Activated CD4-positive, alpha-beta memory T cell treated with anti-CD3 and anti-CD28 coated beads for 36 hours (primary cell): ENCODE measurements around the gene RAVER1. TPM values are rescaled to one million over a fixed set of nuclear protein-coding genes. Genes with fewer than 3 reads are reported as not detected.

Experiments
- CTCF ChIA-PET: fragments of 350-600 bp; sonication (Branson Sonifier 250); formaldehyde crosslinking; loops from one replicate; lab custom pipeline; 2021; ENCODE audit warnings: antibody characterized with exemption, inconsistent platforms; lab: Charles Lee
- POLR2A ChIA-PET: fragments of 350-600 bp; sonication (Branson Sonifier 250); formaldehyde crosslinking; loops from one replicate; lab custom pipeline; 2021; ENCODE audit warnings: antibody characterized with exemption; lab: Charles Lee
- DNase-seq: peaks from one replicate; pipeline ENCODE4 v3.0.0-alpha.2; 2020
- H3K27ac Mint-ChIP-seq: one replicate; pipeline ENCODE4 v1.8.0; 2021; ENCODE audit warnings: mixed read lengths
- H3K27me3 Mint-ChIP-seq: one replicate; pipeline ENCODE4 v1.8.0; 2021; ENCODE audit warnings: mixed read lengths
- H3K36me3 Mint-ChIP-seq: one replicate; pipeline ENCODE4 v1.8.0; 2021; ENCODE audit warnings: mixed read lengths
- H3K4me1 Mint-ChIP-seq: one replicate; pipeline ENCODE4 v1.8.0; 2021; ENCODE audit warnings: low read depth, mixed read lengths
- H3K4me3 Mint-ChIP-seq: one replicate; pipeline ENCODE4 v1.8.0; 2021; ENCODE audit warnings: mild to moderate bottlenecking, mixed read lengths
- H3K9me3 Mint-ChIP-seq: one replicate; pipeline ENCODE4 v1.8.0; 2021; ENCODE audit warnings: mixed read lengths
- intact Hi-C: fragments of 100-400 bp; cut with micrococcal nuclease; formaldehyde crosslinking; loops from one replicate; pipeline ENCODE4 v1.15.1; 2023
- total RNA-seq, 2 experiments: library from RNA; stranded (reverse); gene quantifications; one replicate each; pipeline ENCODE4 v1.2.3, GENCODE V29; 2021

Gene RAVER1
- total RNA-seq, 2 experiments from 2014 or later = 81.5 to 85.0 TPM

DNA sequence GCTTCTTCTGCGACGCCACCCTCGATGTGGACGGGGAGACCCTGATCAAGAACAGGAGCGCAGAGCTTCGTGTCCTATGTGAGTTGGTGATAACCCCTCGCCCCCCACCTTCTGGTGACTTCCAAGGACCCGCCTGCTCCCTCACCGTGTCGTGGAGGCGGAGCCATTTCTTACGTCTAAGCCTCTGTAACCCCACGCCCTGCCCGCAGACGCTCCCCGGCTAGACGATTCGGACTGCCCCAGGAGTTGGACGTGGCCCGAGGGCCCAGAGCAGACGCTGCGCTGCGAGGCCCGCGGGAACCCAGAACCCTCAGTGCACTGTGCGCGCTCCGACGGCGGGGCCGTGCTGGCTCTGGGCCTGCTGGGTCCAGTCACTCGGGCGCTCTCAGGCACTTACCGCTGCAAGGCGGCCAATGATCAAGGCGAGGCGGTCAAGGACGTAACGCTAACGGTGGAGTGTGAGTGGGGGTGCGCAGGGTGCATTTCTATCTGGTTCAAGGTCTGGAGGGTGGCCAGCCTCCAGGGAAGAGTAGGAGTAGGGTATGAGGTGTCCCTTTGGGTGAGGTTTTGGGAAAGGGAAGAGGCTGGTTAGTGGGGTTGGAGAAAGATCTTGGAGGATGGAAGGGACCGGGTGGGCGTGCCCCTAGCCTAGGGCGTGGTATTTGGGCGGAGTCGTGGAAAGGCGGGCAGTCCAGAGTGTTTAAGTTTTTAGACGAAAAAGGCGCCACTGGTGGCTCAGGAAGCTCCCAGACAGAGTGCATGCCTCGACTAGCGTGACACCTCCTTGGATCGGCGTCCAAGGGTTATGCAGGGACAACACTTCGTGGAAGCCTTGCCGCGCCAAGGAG lies 40.3 kb downstream of the RAVER1 start:
- peak overlapping the region; percentile 68 for H3K4me3 Mint-ChIP-seq
- intact Hi-C loops = loop anchor here (5.0 kb wide), 1 partner anchor 274 kb away; the partner anchor contains the start of genes CDKN2D and KRI1
- H3K27ac Mint-ChIP-seq = peak overlapping the region; percentile 1
- no peak for DNase-seq
- H3K4me1 Mint-ChIP-seq = peaks cover 54% of the 10 kb centered on the region
- POLR2A ChIA-PET = interaction anchor here (1.7 kb wide), 1 partner anchor 88 kb away, joined by 6 read pairs; the partner anchor contains the start of gene TYK2
- H3K27me3 Mint-ChIP-seq = peaks cover 70% of the 10 kb centered on the region
- CTCF ChIA-PET = interaction anchor here (2.3 to 6.5 kb wide), 3 partner anchors 22 to 96 kb away, joined by 10 to 39 read pairs (median 16); partner anchors contain the start of gene ICAM1
- H3K9me3 Mint-ChIP-seq = no peaks in the 10 kb centered on the region
- peaks cover 2% of the 10 kb centered on the region for H3K36me3 Mint-ChIP-seq

DNA sequence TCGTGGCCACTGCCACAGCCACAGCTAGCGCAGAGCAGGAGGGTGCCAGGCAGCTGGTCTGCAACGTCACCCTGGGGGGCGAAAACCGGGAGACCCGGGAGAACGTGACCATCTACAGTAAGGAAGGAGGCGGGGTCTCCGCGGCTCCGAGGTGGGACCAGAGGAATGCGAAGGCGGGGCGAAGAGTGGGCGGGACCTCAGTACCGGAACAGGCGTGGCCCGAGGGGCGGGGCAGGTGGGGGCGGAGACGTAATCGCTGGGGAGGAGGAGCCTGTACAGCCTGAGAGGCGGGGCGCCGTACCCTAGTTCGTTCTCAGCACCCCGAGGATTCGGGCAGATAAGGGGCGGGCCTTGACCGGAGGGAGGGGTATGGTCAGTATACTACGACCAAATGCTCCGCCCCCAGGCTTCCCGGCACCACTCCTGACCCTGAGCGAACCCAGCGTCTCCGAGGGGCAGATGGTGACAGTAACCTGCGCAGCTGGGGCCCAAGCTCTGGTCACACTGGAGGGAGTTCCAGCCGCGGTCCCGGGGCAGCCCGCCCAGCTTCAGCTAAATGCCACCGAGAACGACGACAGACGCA lies 41.0 kb downstream of the RAVER1 start:
- DNase-seq = peak; percentile 87
- H3K27me3 Mint-ChIP-seq = peaks cover 76% of the 10 kb centered on the region
- peaks cover 2% of the 10 kb centered on the region for H3K36me3 Mint-ChIP-seq
- H3K4me1 Mint-ChIP-seq = peaks cover 61% of the 10 kb centered on the region
- H3K27ac Mint-ChIP-seq = no peak overlapping the region
- ChIA-PET POLR2A (interaction anchor here (0.9 to 1.7 kb wide), 3 partner anchors 21 to 88 kb away, joined by 3 to 7 read pairs (median 6); partner anchors contain the start of genes ICAM1 and TYK2), CTCF (interaction anchor here (0.6 to 6.5 kb wide), 7 partner anchors 22 to 136 kb away, joined by 3 to 39 read pairs (median 8); partner anchors contain the start of gene ICAM1)
- H3K9me3 Mint-ChIP-seq = no peaks in the 10 kb centered on the region
- intact Hi-C loops = loop anchor here (5.0 kb wide), 1 partner anchor 275 kb away; the partner anchor contains the start of genes CDKN2D and KRI1
- peak overlapping the region; percentile 68 for H3K4me3 Mint-ChIP-seq

DNA sequence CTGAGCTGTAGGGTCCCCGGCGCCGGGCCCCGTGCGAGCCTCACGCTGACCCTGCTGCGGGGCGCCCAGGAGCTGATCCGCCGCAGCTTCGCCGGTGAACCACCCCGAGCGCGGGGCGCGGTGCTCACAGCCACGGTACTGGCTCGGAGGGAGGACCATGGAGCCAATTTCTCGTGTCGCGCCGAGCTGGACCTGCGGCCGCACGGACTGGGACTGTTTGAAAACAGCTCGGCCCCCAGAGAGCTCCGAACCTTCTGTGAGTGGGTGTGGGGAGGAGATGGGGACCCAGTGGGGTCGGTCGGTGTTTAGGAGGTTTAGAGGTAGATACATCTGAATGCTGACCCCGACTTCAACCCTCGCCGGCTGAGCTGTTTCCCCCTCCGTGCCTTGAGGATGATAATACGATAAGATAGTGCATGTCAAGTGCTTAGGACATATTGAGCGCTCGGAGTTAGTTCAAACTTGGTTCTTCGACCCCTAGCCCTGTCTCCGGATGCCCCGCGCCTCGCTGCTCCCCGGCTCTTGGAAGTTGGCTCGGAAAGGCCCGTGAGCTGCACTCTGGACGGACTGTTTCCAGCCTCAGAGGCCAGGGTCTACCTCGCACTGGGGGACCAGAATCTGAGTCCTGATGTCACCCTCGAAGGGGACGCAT lies 41.6 kb downstream of the RAVER1 start:
- Mint-ChIP-seq H3K36me3 (peaks cover 2% of the 10 kb centered on the region), H3K27me3 (peaks cover 77% of the 10 kb centered on the region), H3K9me3 (no peaks in the 10 kb centered on the region), H3K4me1 (peaks cover 67% of the 10 kb centered on the region), H3K27ac (no peak overlapping the region), H3K4me3 (peak overlapping the region; percentile 68)
- ChIA-PET POLR2A (interaction anchor here (0.9 to 1.7 kb wide), 5 partner anchors 21 to 97 kb away, joined by 3 to 7 read pairs (median 4); partner anchors contain the start of genes ICAM1, RAVER1 and TYK2), CTCF (interaction anchor here (0.6 to 6.5 kb wide), 8 partner anchors 21 to 281 kb away, joined by 3 to 39 read pairs (median 6); partner anchors contain the start of gene ICAM1)
- intact Hi-C loops = loop anchor here (5.0 kb wide), 1 partner anchor 276 kb away; the partner anchor contains the start of genes CDKN2D and KRI1
- no peak for DNase-seq

DNA sequence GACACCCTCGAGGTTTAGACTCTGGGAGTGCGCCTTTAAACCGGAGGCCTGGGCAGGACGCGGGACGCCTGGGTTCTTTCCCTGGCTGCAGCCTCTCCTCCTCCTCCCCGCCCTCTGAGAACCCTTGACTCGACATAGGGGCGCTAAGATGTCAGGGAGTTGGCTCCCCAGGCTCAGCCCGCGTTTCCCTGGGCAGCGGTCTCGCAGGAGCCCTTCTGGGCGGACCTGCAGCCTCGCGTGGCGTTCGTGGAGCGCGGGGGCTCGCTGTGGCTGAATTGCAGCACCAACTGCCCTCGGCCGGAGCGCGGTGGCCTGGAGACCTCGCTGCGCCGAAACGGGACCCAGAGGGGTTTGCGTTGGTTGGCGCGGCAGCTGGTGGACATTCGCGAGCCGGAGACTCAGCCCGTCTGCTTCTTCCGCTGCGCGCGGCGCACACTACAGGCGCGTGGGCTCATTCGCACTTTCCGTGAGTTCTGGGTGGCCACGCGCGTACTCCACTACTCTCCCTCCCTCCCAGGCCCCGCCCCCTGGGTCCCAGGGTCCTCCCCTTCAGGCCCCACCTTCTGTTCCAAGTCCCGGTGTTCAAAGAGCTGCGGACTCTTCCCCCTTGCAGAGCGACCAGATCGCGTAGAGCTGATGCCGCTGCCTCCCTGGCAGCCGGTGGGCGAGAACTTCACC lies 42.3 kb downstream of the RAVER1 start:
- Mint-ChIP-seq H3K9me3 (no peaks in the 10 kb centered on the region), H3K27me3 (peaks cover 76% of the 10 kb centered on the region), H3K4me3 (peak overlapping the region; percentile 68), H3K4me1 (peaks cover 73% of the 10 kb centered on the region), H3K36me3 (peaks cover 6% of the 10 kb centered on the region), H3K27ac (no peak overlapping the region)
- peak; percentile 67 for DNase-seq
- intact Hi-C loops = loop anchor here (5.0 kb wide), 1 partner anchor 276 kb away; the partner anchor contains the start of genes CDKN2D and KRI1
- ChIA-PET POLR2A (interaction anchor here (0.9 to 1.7 kb wide), 5 partner anchors 20 to 97 kb away, joined by 3 to 7 read pairs (median 4); partner anchors contain the start of genes ICAM1, RAVER1 and TYK2), CTCF (interaction anchor here (0.6 to 6.5 kb wide), 6 partner anchors 20 to 282 kb away, joined by 3 to 39 read pairs (median 9); partner anchors contain the start of gene ICAM1)

- H3K27me3 Mint-ChIP-seq = peaks cover 70% of the 10 kb centered on the region
- ChIA-PET POLR2A (interaction anchor here (1.0 to 4.0 kb wide), 2 partner anchors 20 to 106 kb away, joined by 3 to 47 read pairs; partner anchors contain the start of gene ICAM1), CTCF (interaction anchor here (1.7 to 6.5 kb wide), 6 partner anchors 20 to 127 kb away, joined by 8 to 57 read pairs (median 14); partner anchors contain the start of genes CDC37 and ICAM1)
- intact Hi-C loops = loop anchor here (5.0 kb wide), 1 partner anchor 277 kb away; the partner anchor contains the start of genes CDKN2D and KRI1
- DNase-seq = peak; percentile 18
- peak overlapping the region; percentile 68 for H3K4me3 Mint-ChIP-seq
- peaks cover 12% of the 10 kb centered on the region for H3K36me3 Mint-ChIP-seq
- no peak overlapping the region for H3K27ac Mint-ChIP-seq
- H3K4me1 Mint-ChIP-seq = peaks cover 70% of the 10 kb centered on the region
- H3K9me3 Mint-ChIP-seq = no peaks in the 10 kb centered on the region
These were observed 42.9 kb downstream of the RAVER1 start for GRCh38 chr19:10290357-10290875.

DNA sequence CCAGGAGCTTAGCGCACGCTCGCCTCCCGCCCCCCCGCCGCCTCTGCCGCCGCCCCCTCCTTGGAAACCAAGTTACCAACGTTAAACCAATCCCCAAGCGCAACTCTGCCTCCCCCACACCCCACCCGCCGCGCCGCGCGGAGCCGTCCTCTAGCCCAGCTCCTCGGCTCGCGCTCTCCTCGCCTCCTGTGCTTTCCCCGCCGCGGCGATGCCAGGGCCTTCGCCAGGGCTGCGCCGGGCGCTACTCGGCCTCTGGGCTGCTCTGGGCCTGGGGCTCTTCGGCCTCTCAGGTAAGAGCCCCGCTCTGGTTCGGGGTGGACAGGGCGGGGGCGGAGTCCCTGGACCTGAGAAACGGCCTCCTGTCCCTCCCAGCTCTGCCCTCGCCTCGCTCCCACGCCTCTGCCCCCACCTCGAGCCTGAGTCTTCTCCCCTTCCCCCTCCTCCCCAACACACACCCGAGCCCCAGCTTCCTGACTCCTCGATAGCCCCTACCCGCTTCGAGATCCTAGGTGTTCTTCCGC lies 43.4 kb downstream of the RAVER1 start, which contains the start of gene ICAM5:
TSS of gene ICAM5 (plus strand) at position 117 of the 521 bp plus-strand sequence. CDS start at position 209, 92 bp downstream.
- peak within 1 kb of the TSS; percentile 68 for H3K4me3 Mint-ChIP-seq
- DNase-seq = peak; percentile 51
- H3K36me3 Mint-ChIP-seq = peaks cover 18% of the 10 kb centered on the region
- intact Hi-C loops = loop anchor here (1.0 to 5.0 kb wide), 2 partner anchors 21 to 277 kb away; partner anchors contain the start of genes CDKN2D and KRI1
- ChIA-PET CTCF (interaction anchor here (0.5 to 6.5 kb wide), 12 partner anchors 12 to 146 kb away, joined by 3 to 57 read pairs (median 5); partner anchors contain the start of genes CDC37 and ICAM1), POLR2A (interaction anchor here (0.5 to 4.0 kb wide), 4 partner anchors 19 to 167 kb away, joined by 3 to 47 read pairs (median 5); partner anchors contain the start of gene ICAM1)
- H3K27ac Mint-ChIP-seq = peak within 1 kb of the TSS; percentile 24
- H3K27me3 Mint-ChIP-seq = peaks cover 67% of the 10 kb centered on the region
- H3K4me1 Mint-ChIP-seq = peaks cover 74% of the 10 kb centered on the region
- no peaks in the 10 kb centered on the region for H3K9me3 Mint-ChIP-seq

GRCh38 chr19:10289167-10289835 lies 44.0 kb downstream of the RAVER1 start:
- DNase-seq = peak; percentile 77
- H3K27ac Mint-ChIP-seq = peak overlapping the region; percentile 24
- H3K36me3 Mint-ChIP-seq = peaks cover 23% of the 10 kb centered on the region
- H3K9me3 Mint-ChIP-seq = no peaks in the 10 kb centered on the region
- POLR2A ChIA-PET = interaction anchor here (0.5 to 4.0 kb wide), 4 partner anchors 19 to 167 kb away, joined by 3 to 47 read pairs (median 5); partner anchors contain the start of gene ICAM1
- intact Hi-C loops = loop anchor here (1.0 kb wide), 1 partner anchor 20 kb away; no protein-coding TSS in a partner anchor
- peak overlapping the region; percentile 68 for H3K4me3 Mint-ChIP-seq
- CTCF ChIA-PET = interaction anchor here (0.5 to 6.5 kb wide), 13 partner anchors 12 to 167 kb away, joined by 3 to 57 read pairs (median 4); partner anchors contain the start of genes CDC37 and ICAM1
- H3K27me3 Mint-ChIP-seq = peaks cover 61% of the 10 kb centered on the region
- peaks cover 71% of the 10 kb centered on the region for H3K4me1 Mint-ChIP-seq

- peaks cover 56% of the 10 kb centered on the region for H3K27me3 Mint-ChIP-seq
- H3K4me3 Mint-ChIP-seq = peak overlapping the region; percentile 68
- peaks cover 29% of the 10 kb centered on the region for H3K36me3 Mint-ChIP-seq
- peak; percentile 66 for DNase-seq
- intact Hi-C loops = loop anchor here (1.0 kb wide), 1 partner anchor 19 kb away; no protein-coding TSS in a partner anchor
- H3K27ac Mint-ChIP-seq = peak overlapping the region; percentile 24
- H3K4me1 Mint-ChIP-seq = peaks cover 68% of the 10 kb centered on the region
- no peaks in the 10 kb centered on the region for H3K9me3 Mint-ChIP-seq
- ChIA-PET POLR2A (interaction anchor here (1.5 to 4.0 kb wide), 2 partner anchors 18 to 30 kb away, joined by 5 to 47 read pairs; partner anchors contain the start of gene ICAM1), CTCF (interaction anchor here (0.6 to 6.5 kb wide), 10 partner anchors 10 to 168 kb away, joined by 3 to 57 read pairs (median 6); partner anchors contain the start of genes CDC37 and ICAM1)
These were observed 44.6 kb downstream of the RAVER1 start for GRCh38 chr19:10288662-10289166.
